Suppressor macrophage (primary cell): ENCODE results near the gene CIZ1.
A peak's percentile ranks its signal among the peaks of the same experiment; 100 is the strongest.
"Not testable (repeated sequence)": the region's sequence is repeated elsewhere in the genome, so short reads cannot be mapped to it uniquely, and the experiment has no call there.

Source experiments
- DNase-seq, 4 experiments: peaks; one replicate each; pipeline ENCODE4 v3.0.0-alpha.2; 2020 to 2022
- total RNA-seq, 17 experiments: gene quantifications; one replicate each; lab custom pipeline; 2026; ENCODE audit warnings: mixed read lengths in 6 of 17, inconsistent platforms in 3 of 17; lab: John Stamatoyannopoulos, UW

CIZ1 gene
- total RNA-seq, result 8.3 to 54.3 (median 28.6) reads per million in 17 experiments

DNA sequence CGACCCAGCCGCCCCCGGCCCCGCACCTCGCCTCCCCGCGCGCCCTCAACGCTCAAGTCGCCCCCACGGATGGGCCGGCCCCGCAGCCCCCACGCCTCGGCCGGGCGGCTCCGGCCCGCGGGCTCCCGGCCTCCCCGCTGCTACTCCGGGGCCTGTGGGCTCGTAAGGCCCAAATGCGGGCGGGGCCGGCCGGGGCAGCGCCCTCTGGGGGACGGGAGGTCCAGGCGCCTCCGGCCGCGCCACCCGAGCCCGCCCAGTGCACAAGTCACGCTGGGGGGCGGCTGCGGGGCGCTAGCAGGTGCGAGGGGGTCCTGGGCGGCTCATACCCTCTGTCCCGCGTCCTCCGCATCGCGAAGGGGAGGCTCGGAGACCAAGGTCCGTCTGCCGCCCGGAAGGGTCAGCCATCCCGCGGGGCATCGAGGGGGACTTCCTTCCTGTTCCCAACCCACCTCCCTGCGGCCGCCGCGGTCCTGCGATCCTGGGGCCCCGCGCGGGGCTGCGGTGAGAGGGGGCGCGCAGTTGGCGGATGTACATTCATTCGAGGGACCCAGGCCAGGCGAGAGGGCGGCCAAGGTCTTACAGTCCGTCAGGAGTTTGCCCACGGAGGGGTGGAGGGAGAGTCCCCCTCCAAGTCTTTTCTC, at the start of gene CIZ1:
Gene CIZ1, minus strand, starts transcription at position 167 of the 641 bp plus-strand sequence. CDS start 715 bp downstream, outside the sequence.
- peak; percentile 86 to 95 (median 90) for DNase-seq

DNA sequence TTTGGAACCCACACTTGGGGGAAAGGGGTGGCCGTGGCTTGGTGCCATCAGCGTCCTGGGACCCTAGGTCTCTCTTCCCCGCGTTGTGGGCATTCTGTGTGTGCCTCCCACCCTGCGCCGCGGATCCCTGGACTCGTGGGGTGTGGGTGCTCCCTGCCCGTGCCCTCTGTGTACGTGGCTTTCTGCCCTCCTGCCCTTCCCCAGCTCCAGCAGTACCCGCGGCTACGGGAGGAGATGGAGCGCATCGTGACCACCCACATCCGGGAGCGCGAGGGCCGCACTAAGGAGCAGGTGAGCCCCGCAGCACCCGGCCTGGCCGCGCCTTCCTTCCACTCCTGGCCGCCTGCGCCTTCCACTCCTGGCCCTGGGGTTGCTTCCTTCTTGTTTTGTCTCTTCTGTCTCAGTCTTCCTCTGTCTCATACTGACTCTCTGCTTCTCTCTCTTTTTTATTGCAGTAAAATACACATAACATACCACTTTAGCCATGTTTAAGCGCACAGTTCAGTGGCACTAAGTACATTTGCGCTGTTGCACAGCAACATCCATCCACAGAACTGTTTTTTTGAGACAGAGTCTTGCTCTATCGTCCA, 42.5 kb upstream of the CIZ1 start:
- DNase-seq, result no peak

DNA sequence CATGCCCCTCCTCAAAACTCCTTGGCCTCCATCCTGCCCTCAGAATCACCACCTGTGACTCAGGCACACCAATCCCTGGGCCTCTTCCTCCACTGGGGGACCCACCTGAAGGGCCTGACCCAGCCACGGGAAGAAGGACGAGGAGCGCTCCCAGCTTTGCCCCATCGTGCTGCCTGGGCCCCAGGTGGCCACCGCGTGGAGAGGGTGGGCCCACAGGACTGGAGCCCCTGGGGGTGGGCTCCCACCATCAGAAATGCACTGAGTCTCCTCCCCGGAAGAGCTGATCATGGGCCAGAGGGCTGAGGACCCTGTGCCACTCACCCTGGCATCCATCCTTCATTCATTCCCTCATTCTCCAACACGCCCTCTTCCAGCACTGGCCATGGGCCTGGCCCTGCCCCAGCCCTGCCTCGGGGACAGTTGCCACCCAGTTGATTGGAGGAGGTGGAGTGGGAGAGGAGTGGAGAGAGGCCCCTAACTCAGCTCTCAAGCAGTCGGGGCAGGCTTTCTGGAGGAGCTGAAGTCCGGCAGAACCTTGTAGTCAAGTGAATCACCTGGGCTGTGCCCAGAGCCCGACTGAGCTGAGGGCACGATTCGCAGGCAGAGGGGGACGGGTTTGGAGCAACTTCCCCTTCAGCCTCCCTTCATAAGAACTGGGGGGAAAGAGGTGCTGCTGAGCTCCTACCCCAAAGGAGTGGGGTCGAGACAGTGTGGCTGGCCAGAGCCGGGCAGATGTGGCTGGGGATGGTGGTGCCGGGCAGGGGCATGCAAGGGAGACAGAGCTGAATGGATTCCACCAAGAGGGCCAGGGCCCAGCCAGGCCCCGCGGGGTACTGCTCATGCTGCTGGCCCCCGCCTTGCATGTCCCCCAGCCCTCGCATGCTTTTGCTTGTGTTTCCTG, 41.4 kb upstream of the CIZ1 start:
- no peak for DNase-seq

DNA sequence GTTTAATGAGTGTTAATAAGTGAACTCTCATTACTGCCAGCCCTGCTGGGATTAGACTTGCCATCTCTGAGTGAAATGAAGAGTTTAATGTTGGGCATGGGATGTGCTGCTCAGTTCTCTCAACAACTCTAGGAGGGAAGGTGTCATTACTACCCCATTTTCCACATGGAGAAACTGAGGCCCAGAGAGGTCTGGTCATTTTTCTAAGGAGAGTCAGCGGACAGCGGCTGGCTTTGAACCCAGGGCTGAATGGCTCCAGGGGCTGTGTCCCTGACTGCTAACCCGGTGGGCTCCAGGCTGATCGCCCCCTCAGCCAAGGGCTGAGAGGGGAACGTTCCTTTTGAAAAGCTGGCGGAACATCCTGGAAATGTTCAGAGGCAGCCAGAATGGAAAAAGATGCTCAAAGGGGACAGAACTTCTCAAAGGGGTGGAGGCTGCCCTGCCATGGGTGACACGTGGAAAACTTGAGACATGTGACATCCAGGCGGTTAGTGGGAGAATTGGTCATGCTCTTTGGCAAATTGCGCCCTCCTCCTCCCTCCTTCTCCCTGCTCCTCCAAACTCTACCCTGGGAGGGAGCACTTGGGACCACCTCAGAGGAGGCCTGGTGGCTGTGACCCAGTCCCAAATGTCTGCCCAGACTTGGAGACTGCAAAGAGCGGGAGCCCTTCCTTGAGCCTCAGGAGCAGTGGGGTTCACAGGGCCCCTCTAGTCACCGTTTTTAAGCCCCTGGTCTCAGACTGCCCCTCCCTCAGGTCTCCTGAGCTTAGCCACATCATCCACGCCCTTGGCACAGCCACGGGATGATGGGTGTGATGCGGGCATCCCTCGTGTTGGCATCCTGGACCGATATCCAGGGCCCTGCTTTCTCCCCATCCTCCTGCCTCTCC, 40.5 kb upstream of the CIZ1 start:
- no peak for DNase-seq

DNA sequence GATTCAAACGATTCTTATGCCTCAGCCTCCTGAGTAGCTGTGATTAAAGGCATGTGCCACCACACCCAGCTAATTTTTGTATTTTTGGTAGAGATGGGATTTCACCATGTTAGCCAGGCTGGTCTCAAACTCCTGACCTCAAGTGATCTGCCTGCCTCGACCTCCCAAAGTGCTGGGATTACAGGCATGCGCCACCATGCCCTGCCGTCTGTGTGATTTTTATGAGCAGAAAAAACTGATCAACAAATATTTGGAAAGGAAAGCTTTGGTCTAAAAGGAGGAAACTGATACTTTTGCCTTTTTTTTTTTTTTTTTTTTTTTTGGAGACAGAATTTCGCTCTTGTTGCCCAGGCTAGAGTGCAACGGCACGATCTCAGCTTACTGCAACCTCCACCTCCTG, 39.5 kb upstream of the CIZ1 start:
- DNase-seq, result not testable (repeated sequence)

DNA sequence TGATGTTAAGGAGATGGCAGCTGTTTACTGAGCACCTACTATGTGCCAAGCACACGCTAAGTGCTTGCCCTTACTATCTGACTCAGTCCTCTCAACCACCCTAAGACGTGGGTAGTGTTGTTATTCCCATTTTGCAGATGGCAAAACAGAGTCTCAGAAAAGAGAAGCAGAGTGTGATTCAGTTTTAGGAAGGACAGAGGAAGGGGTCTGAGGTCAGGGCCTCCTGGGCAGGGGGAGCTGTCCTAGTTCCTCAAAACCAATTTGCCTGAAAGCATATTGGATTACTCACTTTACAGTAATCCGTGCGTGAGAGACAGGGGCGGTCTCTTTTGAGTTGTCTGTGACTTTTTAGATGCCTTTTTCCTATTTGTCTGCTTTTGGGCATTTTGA, 35.0 kb upstream of the CIZ1 start:
- DNase-seq, result peak; percentile 59 to 79 (median 62)

DNA sequence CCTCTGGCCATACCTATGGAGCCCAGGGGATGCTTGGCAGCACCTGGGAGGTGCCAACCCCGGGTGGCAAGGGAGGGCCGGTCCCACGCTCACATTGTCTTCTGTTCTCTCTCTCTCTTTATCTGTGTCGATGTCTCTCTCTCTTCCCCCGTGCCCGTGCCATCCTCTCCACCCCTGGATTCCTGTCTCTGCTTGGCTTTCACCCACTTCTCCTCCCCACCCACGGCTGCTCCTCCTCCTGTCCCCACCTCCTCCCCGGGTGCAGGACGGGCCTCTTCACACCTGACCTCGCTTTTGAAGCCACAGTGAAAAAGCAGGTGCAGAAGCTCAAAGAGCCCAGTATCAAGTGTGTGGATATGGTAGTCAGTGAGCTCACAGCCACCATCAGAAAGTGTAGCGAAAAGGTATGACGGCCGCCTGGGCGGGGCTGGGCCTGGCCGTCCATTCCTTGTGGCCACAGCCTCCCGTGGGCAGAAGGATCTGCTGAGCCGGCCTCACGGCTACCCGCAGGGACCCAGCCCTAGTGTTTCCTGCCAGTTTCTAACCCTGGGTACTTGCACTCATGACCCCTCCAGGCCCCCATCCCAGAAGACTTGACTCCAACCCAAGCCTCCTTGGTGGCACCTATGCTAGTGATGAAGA, 34.5 kb upstream of the CIZ1 start:
- no peak for DNase-seq

- no peak for DNase-seq
Measured at GRCh38 chr9:128224877-128225276, 33.5 kb upstream of the CIZ1 start.

DNA sequence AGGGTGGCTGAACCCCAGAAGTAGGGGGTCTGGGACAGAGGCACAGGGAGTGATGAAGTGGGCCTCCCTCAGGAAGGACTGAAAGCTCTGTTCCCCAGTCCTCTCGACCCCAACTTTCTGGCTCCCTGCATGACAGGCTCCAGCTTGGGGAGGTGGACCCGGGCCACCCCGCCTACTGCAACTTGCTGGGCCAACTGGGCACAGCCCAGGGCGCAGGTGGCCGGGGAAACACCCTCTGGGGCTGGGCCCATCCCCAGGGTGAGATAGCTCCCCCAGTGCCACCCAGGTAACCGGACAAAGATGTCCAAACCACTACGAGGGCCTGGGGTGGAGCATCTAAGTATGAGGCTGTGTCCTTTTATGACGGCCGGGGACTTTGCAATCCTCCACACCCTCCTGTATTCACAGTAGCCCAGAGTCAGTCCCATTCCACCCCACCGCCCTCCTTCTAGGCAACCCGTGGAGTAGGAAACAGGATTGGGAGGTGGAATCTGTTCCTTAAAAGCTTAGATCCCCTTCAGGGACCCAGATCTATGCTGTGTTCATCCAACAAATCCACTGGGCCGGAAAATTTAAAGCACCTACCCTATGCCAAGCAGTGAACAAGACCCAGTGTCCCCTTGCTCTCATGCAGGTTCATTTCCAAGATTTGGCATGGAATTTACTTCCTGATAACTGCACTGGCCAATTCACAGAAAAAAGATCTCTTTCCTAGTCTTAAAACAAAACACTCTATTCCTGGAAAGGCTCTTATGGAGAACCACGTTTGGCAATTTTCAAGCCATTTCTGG, 31.7 kb upstream of the CIZ1 start:
- DNase-seq, result no peak

- no peak for DNase-seq
Measured at GRCh38 chr9:128222026-128222425, 30.7 kb upstream of the CIZ1 start.

GRCh38 chr9:128219831-128220230, 28.5 kb upstream of the CIZ1 start:
- no peak for DNase-seq

DNA sequence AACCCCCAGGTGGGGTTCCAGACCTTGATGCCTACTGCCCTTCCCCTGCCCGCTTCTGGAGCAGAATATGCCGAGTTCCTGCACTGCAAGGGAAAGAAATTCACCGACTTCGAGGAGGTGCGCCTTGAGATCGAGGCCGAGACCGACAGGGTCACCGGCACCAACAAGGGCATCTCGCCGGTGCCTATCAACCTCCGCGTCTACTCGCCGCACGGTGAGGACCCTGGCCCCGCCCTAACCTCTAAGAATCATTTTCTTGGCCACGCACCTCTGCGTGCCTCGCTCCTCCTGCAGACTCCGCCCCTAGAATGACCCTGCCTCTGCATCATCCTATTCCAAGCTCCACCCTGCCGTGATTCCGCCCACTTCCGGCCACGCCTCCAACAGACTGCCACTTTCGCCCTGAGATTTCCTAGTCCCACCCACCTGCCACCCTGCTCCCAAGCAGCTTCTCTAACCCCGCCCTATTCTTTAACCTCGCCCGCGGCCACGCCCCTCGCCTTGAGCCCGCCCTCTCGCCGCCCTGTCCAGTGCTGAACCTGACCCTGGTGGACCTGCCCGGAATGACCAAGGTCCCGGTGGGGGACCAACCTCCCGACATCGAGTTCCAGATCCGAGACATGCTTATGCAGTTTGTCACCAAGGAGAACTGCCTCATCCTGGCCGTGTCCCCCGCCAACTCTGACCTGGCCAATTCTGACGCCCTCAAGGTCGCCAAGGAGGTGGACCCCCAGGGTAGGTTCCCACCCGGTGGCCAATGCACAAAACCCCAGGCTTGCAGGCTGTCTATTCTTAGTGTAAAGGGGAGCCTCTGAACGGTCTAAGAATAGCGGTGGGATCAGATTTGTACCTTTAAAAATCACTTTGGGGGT, 27.4 kb upstream of the CIZ1 start:
- peak; percentile 96 to 97 (median 97) for DNase-seq

GRCh38 chr9:128218172-128218517, 26.8 kb upstream of the CIZ1 start:
- no peak for DNase-seq

DNA sequence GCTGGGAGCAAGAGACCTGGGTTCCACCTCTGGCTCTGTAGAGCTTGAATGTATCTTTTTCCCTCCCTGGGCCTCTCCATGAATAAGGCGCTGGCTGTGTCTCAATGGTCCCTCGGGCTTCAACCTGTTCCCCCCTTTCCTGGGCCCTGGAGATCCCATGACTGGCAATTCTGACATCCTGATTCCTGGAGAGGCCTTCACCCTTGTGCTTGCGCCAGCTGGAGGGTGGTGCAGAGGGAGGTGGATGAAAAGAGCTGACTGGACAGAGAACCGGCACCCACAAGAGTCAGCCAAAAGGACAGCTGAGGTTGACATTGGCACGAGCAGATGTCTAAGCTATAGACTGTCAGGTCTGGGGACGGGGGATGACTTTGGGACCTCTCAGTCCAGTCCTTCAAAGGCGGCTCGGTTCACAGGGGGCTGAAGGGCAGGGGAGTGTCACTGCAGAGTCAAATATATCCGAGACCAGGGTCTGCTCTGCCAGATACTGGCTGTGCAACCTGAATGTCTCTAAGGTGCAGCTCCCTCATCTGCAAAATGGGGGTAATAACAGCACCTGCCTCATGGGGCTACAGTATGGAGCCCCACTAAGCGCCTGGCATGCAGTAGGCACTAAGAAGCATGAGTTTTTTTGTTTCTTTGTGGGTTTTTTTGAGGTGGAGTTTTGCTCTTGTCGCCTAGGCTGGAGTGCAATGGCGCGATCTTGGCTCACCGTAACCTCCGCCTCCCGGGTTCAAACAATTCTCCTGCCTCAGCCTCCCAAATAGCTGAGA, 25.6 kb upstream of the CIZ1 start:
- DNase-seq, result peak in 2 of 4 experiments; percentile 23 to 25

- peak in 1 of 4 experiments; percentile 9 for DNase-seq
Measured at GRCh38 chr9:128215491-128216409, 24.4 kb upstream of the CIZ1 start.

DNA sequence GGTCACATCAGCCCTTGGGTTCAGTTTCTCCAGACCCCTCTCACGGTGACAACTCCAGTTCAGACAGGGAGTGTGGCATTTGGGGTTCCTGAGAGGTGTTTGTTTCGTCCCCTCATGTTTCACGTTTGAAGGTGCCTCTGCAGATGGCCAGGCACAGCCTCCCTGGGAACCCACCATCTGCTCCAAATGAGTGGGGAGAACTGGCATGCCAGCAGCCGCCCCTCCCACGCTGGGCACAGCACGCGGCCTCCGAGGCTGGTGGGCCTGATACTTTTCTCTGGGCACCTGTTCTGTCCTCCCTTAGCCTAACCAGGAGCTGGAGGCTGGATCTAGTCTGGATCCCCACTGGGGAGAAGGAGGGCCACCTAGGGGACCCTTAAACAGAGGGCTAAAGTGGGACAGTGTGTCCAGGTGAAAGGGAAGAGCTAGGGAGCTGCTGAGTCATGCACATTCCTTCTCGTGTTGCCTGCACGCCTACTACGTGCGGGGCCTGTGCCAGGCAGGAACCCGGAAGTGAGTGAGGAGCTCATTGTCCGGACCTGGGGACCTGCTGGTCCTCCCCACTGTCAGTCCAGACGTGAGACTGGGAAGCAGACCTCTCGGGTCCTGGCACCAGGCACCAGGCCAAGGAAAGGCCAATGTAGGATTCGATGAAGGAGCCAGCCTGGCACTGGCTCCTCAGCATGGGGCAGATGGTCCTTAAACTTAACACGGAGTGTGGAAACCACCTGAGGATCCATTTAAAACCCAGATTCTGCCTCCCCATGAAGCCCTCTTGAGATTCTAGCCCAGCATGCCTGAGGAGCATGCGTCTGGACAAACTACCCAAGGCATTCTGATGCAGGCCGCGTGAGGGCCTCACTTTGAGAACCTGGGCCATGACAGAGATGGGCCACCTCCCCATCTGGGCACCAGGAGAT, 23.5 kb upstream of the CIZ1 start:
- no peak for DNase-seq
